Measurements from ENCODE around the gene SHROOM3. TPM values are rescaled to one million over a fixed set of nuclear protein-coding genes. Genes with fewer than 3 reads are reported as not detected.

Gene SHROOM3
- total and polyA plus RNA-seq, 2 experiments from 2014 or later: 11.3 to 73.5 TPM

DNA sequence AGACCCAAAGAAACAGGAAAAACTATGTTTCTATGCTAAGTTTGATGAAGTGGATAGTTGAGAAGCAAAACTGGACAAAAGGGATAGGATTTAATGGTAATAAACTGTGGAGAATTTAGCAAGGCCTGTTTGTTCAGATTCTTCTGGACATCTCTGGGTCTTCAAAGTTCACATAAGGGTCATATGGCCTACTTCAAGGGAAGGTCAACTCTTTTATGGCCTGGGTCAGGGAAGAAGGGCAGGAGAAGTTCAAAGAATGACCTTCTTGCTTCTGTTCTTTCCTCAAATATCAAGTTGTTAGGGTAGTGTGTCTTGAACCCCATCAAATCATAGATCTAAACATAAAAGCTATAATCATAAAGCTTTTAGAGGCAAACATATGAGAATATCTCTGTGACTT is 360.2 kb downstream of the SHROOM3 start (continued):
- TF ChIP-seq, protein P1, sequence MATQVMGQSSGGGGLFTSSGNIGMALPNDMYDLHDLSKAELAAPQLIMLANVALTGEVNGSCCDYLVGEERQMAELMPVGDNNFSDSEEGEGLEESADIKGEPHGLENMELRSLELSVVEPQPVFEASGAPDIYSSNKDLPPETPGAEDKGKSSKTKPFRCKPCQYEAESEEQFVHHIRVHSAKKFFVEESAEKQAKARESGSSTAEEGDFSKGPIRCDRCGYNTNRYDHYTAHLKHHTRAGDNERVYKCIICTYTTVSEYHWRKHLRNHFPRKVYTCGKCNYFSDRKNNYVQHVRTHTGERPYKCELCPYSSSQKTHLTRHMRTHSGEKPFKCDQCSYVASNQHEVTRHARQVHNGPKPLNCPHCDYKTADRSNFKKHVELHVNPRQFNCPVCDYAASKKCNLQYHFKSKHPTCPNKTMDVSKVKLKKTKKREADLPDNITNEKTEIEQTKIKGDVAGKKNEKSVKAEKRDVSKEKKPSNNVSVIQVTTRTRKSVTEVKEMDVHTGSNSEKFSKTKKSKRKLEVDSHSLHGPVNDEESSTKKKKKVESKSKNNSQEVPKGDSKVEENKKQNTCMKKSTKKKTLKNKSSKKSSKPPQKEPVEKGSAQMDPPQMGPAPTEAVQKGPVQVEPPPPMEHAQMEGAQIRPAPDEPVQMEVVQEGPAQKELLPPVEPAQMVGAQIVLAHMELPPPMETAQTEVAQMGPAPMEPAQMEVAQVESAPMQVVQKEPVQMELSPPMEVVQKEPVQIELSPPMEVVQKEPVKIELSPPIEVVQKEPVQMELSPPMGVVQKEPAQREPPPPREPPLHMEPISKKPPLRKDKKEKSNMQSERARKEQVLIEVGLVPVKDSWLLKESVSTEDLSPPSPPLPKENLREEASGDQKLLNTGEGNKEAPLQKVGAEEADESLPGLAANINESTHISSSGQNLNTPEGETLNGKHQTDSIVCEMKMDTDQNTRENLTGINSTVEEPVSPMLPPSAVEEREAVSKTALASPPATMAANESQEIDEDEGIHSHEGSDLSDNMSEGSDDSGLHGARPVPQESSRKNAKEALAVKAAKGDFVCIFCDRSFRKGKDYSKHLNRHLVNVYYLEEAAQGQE (IDR thresholded peaks at IDR 0.05; ENCODE audit: unreplicated experiment): no peak
- TF ChIP-seq EZH2phosphoT487 (IDR thresholded peaks at IDR 0.05; ENCODE audit: unreplicated experiment): no peak
- no peak for TF ChIP-seq ZNF331 (CRISPR knock-in tag; IDR thresholded peaks at IDR 0.05; ENCODE audit: low read depth)

DNA sequence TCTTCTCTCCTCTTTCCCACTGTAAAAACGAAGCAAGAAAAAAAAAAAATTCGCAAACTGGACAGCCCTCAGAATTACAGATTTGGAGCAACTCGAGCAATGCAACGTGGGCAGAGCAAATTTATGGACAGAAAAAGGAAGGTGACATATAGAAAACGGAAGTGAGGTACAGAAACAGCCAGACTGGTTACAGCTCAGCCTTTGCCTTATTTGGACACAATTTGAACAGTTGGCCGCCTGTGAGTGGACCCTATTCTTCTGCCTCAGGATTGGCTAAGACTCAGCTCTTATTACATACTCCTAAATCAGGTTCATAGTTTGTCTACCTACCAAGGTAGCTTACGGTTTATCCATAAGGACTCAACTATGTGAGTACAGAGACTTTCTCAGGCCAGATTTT is 364.1 kb downstream of the SHROOM3 start:
- no peak overlapping the region for H3K27ac ChIP-seq (ENCODE audit: low read depth)
- DNase-seq (ENCODE audit: low spot score) (no peak), ATAC-seq (no peak)
- Mint-ChIP-seq H3K27me3 (ENCODE audit: insufficient read depth, low read depth, poor library complexity) (peaks cover 2% of the 10 kb centered on the region), H3K36me3 (ENCODE audit: low read depth) (no peaks in the 10 kb centered on the region), H3K9me3 (no peaks in the 10 kb centered on the region), H3K27ac (no peak overlapping the region), H3K4me3 (no peak overlapping the region), H3K4me1 (peaks cover 22% of the 10 kb centered on the region)
- H3F3A ChIP-seq (replicated peaks; ENCODE audit: low read depth): no peaks in the 10 kb centered on the region
- no peaks in the 10 kb centered on the region for H3K79me2 ChIP-seq (replicated peaks; ENCODE audit: insufficient read depth)
- no peaks in the 10 kb centered on the region for H3K36me3 ChIP-seq (ENCODE audit: insufficient read depth)
- peaks cover 21% of the 10 kb centered on the region for H3K4me1 ChIP-seq (ENCODE audit: insufficient read depth)
- peaks cover 12% of the 10 kb centered on the region for H3K27me3 ChIP-seq (ENCODE audit: insufficient read depth)
- H4K20me1 ChIP-seq (replicated peaks; ENCODE audit: insufficient read depth): no peaks in the 10 kb centered on the region
- no peak overlapping the region for H3K4me3 ChIP-seq
- H3K9me2 ChIP-seq (ENCODE audit: insufficient read depth): 0 out of 2 replicates have a peak, but pooled peaks cover 4% of the 10 kb centered on the region
- no peak overlapping the region for H3K4me2 ChIP-seq
- H2AFZ ChIP-seq: peak overlapping the region; percentile 25; the same call in 1 of the 2 replicates
- TF ChIP-seq NANOG (IDR thresholded peaks at IDR 0.05; ENCODE audit: borderline replicate concordance) (no peak), JUNB (IDR thresholded peaks at IDR 0.05; ENCODE audit: unreplicated experiment) (no peak), POLR2AphosphoS5 (IDR thresholded peaks at IDR 0.05; ENCODE audit: low read depth) (no peak), EZH2 (IDR thresholded peaks at IDR 0.05; ENCODE audit: low read depth, unreplicated experiment) (no peak), ZNF114 (CRISPR knock-in tag; IDR thresholded peaks at IDR 0.05) (no peak), STAT1 (IDR thresholded peaks at IDR 0.05; ENCODE audit: unreplicated experiment) (no peak), CREB1 (CRISPR knock-in tag; IDR thresholded peaks at IDR 0.05; ENCODE audit: low read depth) (no peak)
- TF ChIP-seq, protein P2, sequence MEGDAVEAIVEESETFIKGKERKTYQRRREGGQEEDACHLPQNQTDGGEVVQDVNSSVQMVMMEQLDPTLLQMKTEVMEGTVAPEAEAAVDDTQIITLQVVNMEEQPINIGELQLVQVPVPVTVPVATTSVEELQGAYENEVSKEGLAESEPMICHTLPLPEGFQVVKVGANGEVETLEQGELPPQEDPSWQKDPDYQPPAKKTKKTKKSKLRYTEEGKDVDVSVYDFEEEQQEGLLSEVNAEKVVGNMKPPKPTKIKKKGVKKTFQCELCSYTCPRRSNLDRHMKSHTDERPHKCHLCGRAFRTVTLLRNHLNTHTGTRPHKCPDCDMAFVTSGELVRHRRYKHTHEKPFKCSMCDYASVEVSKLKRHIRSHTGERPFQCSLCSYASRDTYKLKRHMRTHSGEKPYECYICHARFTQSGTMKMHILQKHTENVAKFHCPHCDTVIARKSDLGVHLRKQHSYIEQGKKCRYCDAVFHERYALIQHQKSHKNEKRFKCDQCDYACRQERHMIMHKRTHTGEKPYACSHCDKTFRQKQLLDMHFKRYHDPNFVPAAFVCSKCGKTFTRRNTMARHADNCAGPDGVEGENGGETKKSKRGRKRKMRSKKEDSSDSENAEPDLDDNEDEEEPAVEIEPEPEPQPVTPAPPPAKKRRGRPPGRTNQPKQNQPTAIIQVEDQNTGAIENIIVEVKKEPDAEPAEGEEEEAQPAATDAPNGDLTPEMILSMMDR (conservative IDR thresholded peaks at IDR 0.05; ENCODE audit: low read depth in 2 of 2): no peak
- TF ChIP-seq, protein P3, sequence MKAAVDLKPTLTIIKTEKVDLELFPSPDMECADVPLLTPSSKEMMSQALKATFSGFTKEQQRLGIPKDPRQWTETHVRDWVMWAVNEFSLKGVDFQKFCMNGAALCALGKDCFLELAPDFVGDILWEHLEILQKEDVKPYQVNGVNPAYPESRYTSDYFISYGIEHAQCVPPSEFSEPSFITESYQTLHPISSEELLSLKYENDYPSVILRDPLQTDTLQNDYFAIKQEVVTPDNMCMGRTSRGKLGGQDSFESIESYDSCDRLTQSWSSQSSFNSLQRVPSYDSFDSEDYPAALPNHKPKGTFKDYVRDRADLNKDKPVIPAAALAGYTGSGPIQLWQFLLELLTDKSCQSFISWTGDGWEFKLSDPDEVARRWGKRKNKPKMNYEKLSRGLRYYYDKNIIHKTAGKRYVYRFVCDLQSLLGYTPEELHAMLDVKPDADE (IDR thresholded peaks at IDR 0.05): no peak
- TF ChIP-seq, protein P4, sequence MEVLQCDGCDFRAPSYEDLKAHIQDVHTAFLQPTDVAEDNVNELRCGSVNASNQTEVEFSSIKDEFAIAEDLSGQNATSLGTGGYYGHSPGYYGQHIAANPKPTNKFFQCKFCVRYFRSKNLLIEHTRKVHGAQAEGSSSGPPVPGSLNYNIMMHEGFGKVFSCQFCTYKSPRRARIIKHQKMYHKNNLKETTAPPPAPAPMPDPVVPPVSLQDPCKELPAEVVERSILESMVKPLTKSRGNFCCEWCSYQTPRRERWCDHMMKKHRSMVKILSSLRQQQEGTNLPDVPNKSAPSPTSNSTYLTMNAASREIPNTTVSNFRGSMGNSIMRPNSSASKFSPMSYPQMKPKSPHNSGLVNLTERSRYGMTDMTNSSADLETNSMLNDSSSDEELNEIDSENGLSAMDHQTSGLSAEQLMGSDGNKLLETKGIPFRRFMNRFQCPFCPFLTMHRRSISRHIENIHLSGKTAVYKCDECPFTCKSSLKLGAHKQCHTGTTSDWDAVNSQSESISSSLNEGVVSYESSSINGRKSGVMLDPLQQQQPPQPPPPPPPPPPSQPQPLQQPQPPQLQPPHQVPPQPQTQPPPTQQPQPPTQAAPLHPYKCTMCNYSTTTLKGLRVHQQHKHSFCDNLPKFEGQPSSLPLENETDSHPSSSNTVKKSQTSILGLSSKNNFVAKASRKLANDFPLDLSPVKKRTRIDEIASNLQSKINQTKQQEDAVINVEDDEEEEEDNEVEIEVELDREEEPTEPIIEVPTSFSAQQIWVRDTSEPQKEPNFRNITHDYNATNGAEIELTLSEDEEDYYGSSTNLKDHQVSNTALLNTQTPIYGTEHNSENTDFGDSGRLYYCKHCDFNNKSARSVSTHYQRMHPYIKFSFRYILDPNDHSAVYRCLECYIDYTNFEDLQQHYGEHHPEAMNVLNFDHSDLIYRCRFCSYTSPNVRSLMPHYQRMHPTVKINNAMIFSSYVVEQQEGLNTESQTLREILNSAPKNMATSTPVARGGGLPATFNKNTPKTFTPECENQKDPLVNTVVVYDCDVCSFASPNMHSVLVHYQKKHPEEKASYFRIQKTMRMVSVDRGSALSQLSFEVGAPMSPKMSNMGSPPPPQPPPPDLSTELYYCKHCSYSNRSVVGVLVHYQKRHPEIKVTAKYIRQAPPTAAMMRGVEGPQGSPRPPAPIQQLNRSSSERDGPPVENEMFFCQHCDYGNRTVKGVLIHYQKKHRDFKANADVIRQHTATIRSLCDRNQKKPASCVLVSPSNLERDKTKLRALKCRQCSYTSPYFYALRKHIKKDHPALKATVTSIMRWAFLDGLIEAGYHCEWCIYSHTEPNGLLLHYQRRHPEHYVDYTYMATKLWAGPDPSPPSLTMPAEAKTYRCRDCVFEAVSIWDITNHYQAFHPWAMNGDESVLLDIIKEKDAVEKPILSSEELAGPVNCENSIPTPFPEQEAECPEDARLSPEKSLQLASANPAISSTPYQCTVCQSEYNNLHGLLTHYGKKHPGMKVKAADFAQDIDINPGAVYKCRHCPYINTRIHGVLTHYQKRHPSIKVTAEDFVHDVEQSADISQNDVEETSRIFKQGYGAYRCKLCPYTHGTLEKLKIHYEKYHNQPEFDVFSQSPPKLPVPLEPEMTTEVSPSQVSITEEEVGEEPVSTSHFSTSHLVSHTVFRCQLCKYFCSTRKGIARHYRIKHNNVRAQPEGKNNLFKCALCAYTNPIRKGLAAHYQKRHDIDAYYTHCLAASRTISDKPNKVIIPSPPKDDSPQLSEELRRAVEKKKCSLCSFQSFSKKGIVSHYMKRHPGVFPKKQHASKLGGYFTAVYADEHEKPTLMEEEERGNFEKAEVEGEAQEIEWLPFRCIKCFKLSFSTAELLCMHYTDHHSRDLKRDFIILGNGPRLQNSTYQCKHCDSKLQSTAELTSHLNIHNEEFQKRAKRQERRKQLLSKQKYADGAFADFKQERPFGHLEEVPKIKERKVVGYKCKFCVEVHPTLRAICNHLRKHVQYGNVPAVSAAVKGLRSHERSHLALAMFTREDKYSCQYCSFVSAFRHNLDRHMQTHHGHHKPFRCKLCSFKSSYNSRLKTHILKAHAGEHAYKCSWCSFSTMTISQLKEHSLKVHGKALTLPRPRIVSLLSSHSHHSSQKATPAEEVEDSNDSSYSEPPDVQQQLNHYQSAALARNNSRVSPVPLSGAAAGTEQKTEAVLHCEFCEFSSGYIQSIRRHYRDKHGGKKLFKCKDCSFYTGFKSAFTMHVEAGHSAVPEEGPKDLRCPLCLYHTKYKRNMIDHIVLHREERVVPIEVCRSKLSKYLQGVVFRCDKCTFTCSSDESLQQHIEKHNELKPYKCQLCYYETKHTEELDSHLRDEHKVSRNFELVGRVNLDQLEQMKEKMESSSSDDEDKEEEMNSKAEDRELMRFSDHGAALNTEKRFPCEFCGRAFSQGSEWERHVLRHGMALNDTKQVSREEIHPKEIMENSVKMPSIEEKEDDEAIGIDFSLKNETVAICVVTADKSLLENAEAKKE (CRISPR knock-in tag; IDR thresholded peaks at IDR 0.05): no peak

Data from GM23338 (cell line).